HL-60 (cell line): Measurements from ENCODE around the gene LCE3D.
A peak's percentile ranks its signal among the peaks of the same experiment; 100 is the strongest.

Source experiments
- DNase-seq, 2 experiments: peaks; one replicate each; pipeline ENCODE4 v3.0.0-alpha.2; 2010 to 2020; ENCODE audit warnings: low read depth in 1 of 2, low spot score in 1 of 2
- H3K27ac ChIP-seq: fragments of 250-450 bp; sonication (Bioruptor Pico); replicated peaks from 2 replicates; pipeline ENCODE4 v1.5.1; 2020; ENCODE audit warnings: mild to moderate bottlenecking, moderate library complexity
- H3K27me3 ChIP-seq: fragments of 250-450 bp; sonication (Bioruptor Pico); 2 replicates; pipeline ENCODE4 v1.5.1; 2021; ENCODE audit warnings: mild to moderate bottlenecking, moderate library complexity; ENCODE audit not compliant: insufficient read depth, poor library complexity, severe bottlenecking
- H3K4me3 ChIP-seq: replicated peaks from 2 replicates; pipeline ENCODE4 v1.5.1; 2011; ENCODE audit warnings: mild to moderate bottlenecking, control low read depth, low read length; ENCODE audit not compliant: insufficient read depth
- CTCF ChIP-seq: IDR thresholded peaks from one replicate; pipeline ENCODE4 v1.5.1; 2011; ENCODE audit warnings: low read length, control low read depth, inconsistent platforms; ENCODE audit not compliant: insufficient read depth
- GABPA ChIP-seq: IDR thresholded peaks from 2 replicates; pipeline ENCODE4 v1.6.1; 2012; ENCODE audit warnings: low read depth
- POLR2AphosphoS5 ChIP-seq: IDR thresholded peaks from 2 replicates; pipeline ENCODE4 v1.6.1; 2012; ENCODE audit warnings: low read depth
- REST ChIP-seq: IDR thresholded peaks from 2 replicates; pipeline ENCODE4 v1.6.1; 2012; ENCODE audit warnings: low read depth; ENCODE audit not compliant: insufficient replicate concordance
- SPI1 ChIP-seq: IDR thresholded peaks from 2 replicates; pipeline ENCODE4 v1.6.1; 2012; ENCODE audit warnings: low read depth, mild to moderate bottlenecking, borderline replicate concordance

Gene LCE3D

GRCh38 chr1:152539901-152540300, 40.4 kb downstream of the LCE3D start:
- no peak for TF ChIP-seq CTCF
- no peak for TF ChIP-seq REST
- TF ChIP-seq POLR2AphosphoS5: no peak
- TF ChIP-seq SPI1: no peak
- no peak for TF ChIP-seq GABPA
- Histone ChIP-seq H3K27me3 (no peaks in the 10 kb centered on the region), H3K4me3 (no peak overlapping the region), H3K27ac (no peak overlapping the region)
- DNase-seq: no peak

GRCh38 chr1:152537496-152537895, 42.8 kb downstream of the LCE3D start:
- H3K27ac ChIP-seq: no peak overlapping the region
- TF ChIP-seq GABPA: no peak
- no peak for TF ChIP-seq POLR2AphosphoS5
- no peak for TF ChIP-seq REST
- TF ChIP-seq SPI1: no peak
- no peak for TF ChIP-seq CTCF
- no peak overlapping the region for H3K4me3 ChIP-seq
- DNase-seq: no peak
- no peaks in the 10 kb centered on the region for H3K27me3 ChIP-seq

GRCh38 chr1:152535774-152536173, 44.5 kb downstream of the LCE3D start:
- Histone ChIP-seq H3K27me3 (no peaks in the 10 kb centered on the region), H3K4me3 (no peak overlapping the region), H3K27ac (no peak overlapping the region)
- TF ChIP-seq GABPA (no peak), REST (no peak)
- no peak for DNase-seq

GRCh38 chr1:152533327-152533938, 46.9 kb downstream of the LCE3D start:
- peak; percentile 31 to 64 for DNase-seq

More at GRCh38 chr1:152533327-152533938, 46.9 kb downstream of the LCE3D start:
- H3K4me3 ChIP-seq: no peak overlapping the region
- H3K27ac ChIP-seq: no peak overlapping the region
- no peaks in the 10 kb centered on the region for H3K27me3 ChIP-seq
- peak; percentile 71 for TF ChIP-seq CTCF
- no peak for TF ChIP-seq REST
